Activated CD4-positive, CD25-positive, alpha-beta regulatory T cell treated with anti-CD3 and anti-CD28 coated beads, Interleukin-2, amount 50 U/mL, for 16 hours (primary cell): Measurements from ENCODE around the gene ABCA1.
"Not testable (repeated sequence)": the region's sequence is repeated elsewhere in the genome, so short reads cannot be mapped to it uniquely, and the experiment has no call there.

Experiments used
- DNase-seq: peaks from one replicate; pipeline ENCODE4 v3.0.0-alpha.2; 2020; ENCODE audit warnings: low read depth, low spot score

The ABCA1 gene

GRCh38 chr9:104769029-104769428, 158.9 kb downstream of the ABCA1 start:
- DNase-seq, result not testable (repeated sequence)

- no peak for DNase-seq
Observed at GRCh38 chr9:104767507-104767906, 160.4 kb downstream of the ABCA1 start.

- DNase-seq, result no peak
Observed at GRCh38 chr9:104766025-104766424, 161.9 kb downstream of the ABCA1 start.

- DNase-seq, result no peak
Observed at GRCh38 chr9:104765138-104765537, 162.8 kb downstream of the ABCA1 start.

GRCh38 chr9:104758974-104759373, 169.0 kb downstream of the ABCA1 start:
- DNase-seq, result no peak

GRCh38 chr9:104750185-104750767, 177.7 kb downstream of the ABCA1 start:
- DNase-seq, result no peak

GRCh38 chr9:104748359-104749031, 179.5 kb downstream of the ABCA1 start:
- no peak for DNase-seq

- peak; percentile 71 for DNase-seq
Observed at GRCh38 chr9:104747565-104748358, 180.2 kb downstream of the ABCA1 start, which contains the start of gene NIPSNAP3A. Gene NIPSNAP3A, plus strand, starts transcription at chr9:104747683. Its CDS starts 110 bp downstream, at chr9:104747793.

GRCh38 chr9:104747245-104747564, 180.8 kb downstream of the ABCA1 start:
- no peak for DNase-seq

GRCh38 chr9:104746798-104747197, 181.2 kb downstream of the ABCA1 start:
- DNase-seq, result no peak

GRCh38 chr9:104746285-104746684, 181.7 kb downstream of the ABCA1 start:
- DNase-seq, result no peak

- no peak for DNase-seq
Observed at GRCh38 chr9:104745852-104746251, 182.1 kb downstream of the ABCA1 start.

GRCh38 chr9:104743376-104743985, 184.5 kb downstream of the ABCA1 start:
- DNase-seq, result no peak

- DNase-seq, result no peak
Observed at GRCh38 chr9:104740621-104741020, 187.3 kb downstream of the ABCA1 start.

GRCh38 chr9:104738452-104738851, 189.5 kb downstream of the ABCA1 start:
- no peak for DNase-seq
